Activated B cell treated with CpG ODN at 0.5 μM for 24 hours (primary cell): Measurements from ENCODE around the gene TM2D1. TPM values are rescaled to one million over a fixed set of nuclear protein-coding genes. Genes with fewer than 3 reads are reported as not detected.
"Not testable (repeated sequence)": the region's sequence is repeated elsewhere in the genome, so short reads cannot be mapped to it uniquely, and the experiment has no call there.

Source experiments
- ATAC-seq: fragments of 200-7000 bp; cut with Tn5 transposase; one replicate; pipeline ENCODE4 v1.10.0; 2021; ENCODE audit warnings: low read depth, mild to moderate bottlenecking, moderate library complexity
- CTCF ChIA-PET: fragments of 350-600 bp; sonication (Branson Sonifier 250); formaldehyde crosslinking; loops from one replicate; lab custom pipeline; 2021; ENCODE audit warnings: antibody characterized with exemption; lab: Charles Lee
- POLR2A ChIA-PET: fragments of 350-600 bp; sonication (Branson Sonifier 250); formaldehyde crosslinking; loops from one replicate; lab custom pipeline; 2021; ENCODE audit warnings: antibody characterized with exemption; lab: Charles Lee
- DNase-seq: peaks from one replicate; pipeline ENCODE4 v3.0.0; 2022
- H3K27ac Mint-ChIP-seq: one replicate; pipeline ENCODE4 v1.8.0; 2020; ENCODE audit warnings: mixed read lengths
- H3K27me3 Mint-ChIP-seq: one replicate; pipeline ENCODE4 v1.8.0; 2021; ENCODE audit warnings: mixed read lengths
- H3K36me3 Mint-ChIP-seq: one replicate; pipeline ENCODE4 v1.8.0; 2021; ENCODE audit warnings: low read depth, mixed read lengths
- H3K4me1 Mint-ChIP-seq: one replicate; pipeline ENCODE4 v1.8.0; 2021; ENCODE audit warnings: mixed read lengths
- H3K4me3 Mint-ChIP-seq: one replicate; pipeline ENCODE4 v1.8.0; 2020; ENCODE audit warnings: mild to moderate bottlenecking, mixed read lengths
- H3K9me3 Mint-ChIP-seq: one replicate; pipeline ENCODE4 v1.8.0; 2020; ENCODE audit warnings: mixed read lengths
- CTCF ChIP-seq: fragments of 200-600 bp; IDR thresholded peaks from one replicate; pipeline ENCODE4 v1.8.0; 2022; ENCODE audit warnings: antibody characterized with exemption, mild to moderate bottlenecking
- intact Hi-C: fragments of 100-400 bp; cut with micrococcal nuclease; formaldehyde crosslinking; loops from one replicate; pipeline ENCODE4 v1.15.1; 2024
- total RNA-seq: library from RNA; stranded (reverse); gene quantifications from 2 replicates; pipeline ENCODE4 v1.2.3, GENCODE V29; 2022

The TM2D1 gene
- total RNA-seq, 1 donor from 2014 or later: 41.4 TPM

GRCh38 chr1:61692155-61692800 is 32.7 kb downstream of the TM2D1 start:
- H3K9me3 Mint-ChIP-seq: no peaks in the 10 kb centered on the region
- ATAC-seq: no peak
- H3K36me3 Mint-ChIP-seq: peaks cover 57% of the 10 kb centered on the region
- ChIA-PET POLR2A (no interaction called here), CTCF (no interaction called here)
- TF ChIP-seq CTCF: no peak
- H3K4me1 Mint-ChIP-seq: no peaks in the 10 kb centered on the region
- no peak overlapping the region for H3K4me3 Mint-ChIP-seq
- intact Hi-C loops: no loop called here
- H3K27ac Mint-ChIP-seq: no peak overlapping the region
- H3K27me3 Mint-ChIP-seq: no peaks in the 10 kb centered on the region
- DNase-seq: no peak

- H3K9me3 Mint-ChIP-seq: no peaks in the 10 kb centered on the region
- H3K27me3 Mint-ChIP-seq: no peaks in the 10 kb centered on the region
- peaks cover 45% of the 10 kb centered on the region for H3K36me3 Mint-ChIP-seq
- CTCF ChIA-PET: no interaction called here
- no peak for TF ChIP-seq CTCF
- DNase-seq (no peak), ATAC-seq (no peak)
- no peaks in the 10 kb centered on the region for H3K4me1 Mint-ChIP-seq
- H3K27ac Mint-ChIP-seq: no peak overlapping the region
- intact Hi-C loops: no loop called here
- POLR2A ChIA-PET: interaction anchor here (0.7 kb wide), 1 partner anchor 25 kb away, joined by 3 read pairs; no protein-coding TSS in a partner anchor
- H3K4me3 Mint-ChIP-seq: no peak overlapping the region
Observed at GRCh38 chr1:61687901-61688300, 37.0 kb downstream of the TM2D1 start.

- CTCF ChIA-PET: no interaction called here
- Mint-ChIP-seq H3K9me3 (no peaks in the 10 kb centered on the region), H3K27ac (no peak overlapping the region), H3K4me3 (no peak overlapping the region), H3K36me3 (peaks cover 65% of the 10 kb centered on the region), H3K27me3 (no peaks in the 10 kb centered on the region), H3K4me1 (no peaks in the 10 kb centered on the region)
- no peak for ATAC-seq
- no peak for DNase-seq
- POLR2A ChIA-PET: no interaction called here
- TF ChIP-seq CTCF: no peak
- intact Hi-C loops: no loop called here
Observed at GRCh38 chr1:61682891-61683290, 42.0 kb downstream of the TM2D1 start.

- no peak overlapping the region for H3K4me3 Mint-ChIP-seq
- peaks cover 55% of the 10 kb centered on the region for H3K36me3 Mint-ChIP-seq
- CTCF ChIA-PET: no interaction called here
- POLR2A ChIA-PET: no interaction called here
- H3K9me3 Mint-ChIP-seq: no peaks in the 10 kb centered on the region
- no peaks in the 10 kb centered on the region for H3K27me3 Mint-ChIP-seq
- intact Hi-C loops: no loop called here
- no peak for DNase-seq
- no peaks in the 10 kb centered on the region for H3K4me1 Mint-ChIP-seq
- no peak for TF ChIP-seq CTCF
- ATAC-seq: no peak
- H3K27ac Mint-ChIP-seq: no peak overlapping the region
Observed at GRCh38 chr1:61680500-61680899, 44.4 kb downstream of the TM2D1 start.

GRCh38 chr1:61676881-61677280 is 48.1 kb downstream of the TM2D1 start:
- ATAC-seq, intact Hi-C loops, H3K4me3 Mint-ChIP-seq, CTCF ChIA-PET, H3K27me3 Mint-ChIP-seq, H3K4me1 Mint-ChIP-seq, DNase-seq, POLR2A ChIA-PET, H3K9me3 Mint-ChIP-seq, H3K27ac Mint-ChIP-seq: not testable (repeated sequence)
- peaks cover 37% of the 10 kb centered on the region for H3K36me3 Mint-ChIP-seq

- ChIA-PET POLR2A (no interaction called here), CTCF (no interaction called here)
- Mint-ChIP-seq H3K9me3 (no peaks in the 10 kb centered on the region), H3K27ac (no peak overlapping the region), H3K36me3 (peaks cover 15% of the 10 kb centered on the region), H3K4me3 (no peak overlapping the region), H3K4me1 (no peaks in the 10 kb centered on the region), H3K27me3 (no peaks in the 10 kb centered on the region)
- intact Hi-C loops: no loop called here
- TF ChIP-seq CTCF: no peak
- DNase-seq: no peak
- ATAC-seq: no peak
Observed at GRCh38 chr1:61674221-61674620, 50.7 kb downstream of the TM2D1 start.
